SK-N-SH treated with all-trans-retinoic acid at 6 μM for 48 hours (cell line): ENCODE results near the gene ARHGAP22.

Experiments used
- ATAC-seq: fragments of 200-7000 bp; cut with Tn5 transposase; 3 replicates; pipeline ENCODE4 v1.9.1; 2020; ENCODE audit warnings: mild to moderate bottlenecking, moderate library complexity
- ARNTL ChIP-seq: fragments of 450-650 bp; formaldehyde crosslinking; IDR thresholded peaks from 2 replicates; pipeline ENCODE4 v1.5.0; 2020; ENCODE audit warnings: low read depth, mild to moderate bottlenecking, moderate library complexity, borderline replicate concordance
- BACH2 ChIP-seq: fragments of 250-450 bp; sonication (Bioruptor Pico); IDR thresholded peaks from 2 replicates; pipeline ENCODE4 v1.9.0; 2021; ENCODE audit warnings: mild to moderate bottlenecking, borderline replicate concordance
- CSDC2 ChIP-seq: fragments of 250-450 bp; sonication (Bioruptor Pico); IDR thresholded peaks from 2 replicates; pipeline ENCODE4 v1.5.0; 2020; ENCODE audit warnings: mild to moderate bottlenecking, moderate library complexity
- GLIS3 ChIP-seq: fragments of 250-450 bp; sonication (Bioruptor Pico); IDR thresholded peaks from 2 replicates; pipeline ENCODE4 v1.5.0; 2020; ENCODE audit warnings: mild to moderate bottlenecking, moderate library complexity
- ISL1 ChIP-seq: fragments of 250-450 bp; sonication (Bioruptor Pico); IDR thresholded peaks from 2 replicates; pipeline ENCODE4 v2.1.2; 2022; ENCODE audit warnings: mild to moderate bottlenecking, moderate library complexity
- OSR1 ChIP-seq: fragments of 250-450 bp; sonication (Bioruptor Pico); IDR thresholded peaks from 2 replicates; pipeline ENCODE4 v1.8.0; 2022; ENCODE audit warnings: moderate library complexity, mild to moderate bottlenecking, inconsistent platforms
- PPARA ChIP-seq: fragments of 250-450 bp; sonication (Bioruptor Pico); IDR thresholded peaks from 2 replicates; pipeline ENCODE4 v1.5.0; 2020; ENCODE audit warnings: mild to moderate bottlenecking, borderline replicate concordance
- RARB ChIP-seq: fragments of 250-450 bp; sonication (Bioruptor Pico); IDR thresholded peaks from 2 replicates; pipeline ENCODE4 v1.8.0; 2021; ENCODE audit warnings: mild to moderate bottlenecking, moderate library complexity
- TCF4 ChIP-seq: fragments of 250-450 bp; sonication (Bioruptor Pico); IDR thresholded peaks from 2 replicates; pipeline ENCODE4 v1.8.0; 2021; ENCODE audit warnings: mild to moderate bottlenecking, moderate library complexity, borderline replicate concordance
- TOX ChIP-seq: fragments of 250-450 bp; sonication (Bioruptor Pico); IDR thresholded peaks from 2 replicates; pipeline ENCODE4 v1.8.0; 2021; ENCODE audit warnings: mild to moderate bottlenecking, moderate library complexity, borderline replicate concordance
- ZC3H10 ChIP-seq: fragments of 250-450 bp; sonication (Bioruptor Pico); IDR thresholded peaks from 2 replicates; pipeline ENCODE4 v1.5.1; 2021; ENCODE audit warnings: mild to moderate bottlenecking, moderate library complexity
- ZFP3 ChIP-seq: fragments of 250-450 bp; sonication (Bioruptor Pico); IDR thresholded peaks from 2 replicates; pipeline ENCODE4 v1.5.0; 2020; ENCODE audit warnings: mild to moderate bottlenecking, moderate library complexity
- ZFP30 ChIP-seq: fragments of 450-650 bp; formaldehyde crosslinking; IDR thresholded peaks from 2 replicates; pipeline ENCODE4 v1.5.0; 2022; ENCODE audit warnings: mild to moderate bottlenecking, moderate library complexity
- ZNF565 ChIP-seq: fragments of 450-650 bp; formaldehyde crosslinking; conservative IDR thresholded peaks from 2 replicates; pipeline ENCODE4 v1.5.0; 2020; ENCODE audit warnings: low read depth, mild to moderate bottlenecking, moderate library complexity
- ZNF70 ChIP-seq: fragments of 450-650 bp; formaldehyde crosslinking; IDR thresholded peaks from 2 replicates; pipeline ENCODE4 v1.5.0; 2020; ENCODE audit warnings: mild to moderate bottlenecking, moderate library complexity
- TF ChIP-seq, protein P1 (sequence below): fragments of 250-450 bp; sonication (Bioruptor Pico); IDR thresholded peaks from 2 replicates; pipeline ENCODE4 v1.5.1; 2021; ENCODE audit warnings: mild to moderate bottlenecking, moderate library complexity
- TF ChIP-seq, protein P2 (sequence below): fragments of 250-450 bp; sonication (Bioruptor Pico); IDR thresholded peaks from 2 replicates; pipeline ENCODE4 v1.8.0; 2020; ENCODE audit warnings: mild to moderate bottlenecking, moderate library complexity, borderline replicate concordance
- TF ChIP-seq, protein P3 (sequence below): fragments of 250-450 bp; sonication (Bioruptor Pico); IDR thresholded peaks from 2 replicates; pipeline ENCODE4 v1.8.0; 2021; ENCODE audit warnings: low read depth, mild to moderate bottlenecking, moderate library complexity, borderline replicate concordance
- TF ChIP-seq, protein P4 (sequence below): fragments of 250-450 bp; sonication (Bioruptor Pico); IDR thresholded peaks from 2 replicates; pipeline ENCODE4 v1.5.0; 2020; ENCODE audit warnings: mild to moderate bottlenecking, moderate library complexity
- TF ChIP-seq, protein P5 (sequence below): fragments of 250-450 bp; sonication (Bioruptor Pico); IDR thresholded peaks from 2 replicates; pipeline ENCODE4 v1.5.1; 2020; ENCODE audit warnings: low read depth, mild to moderate bottlenecking, moderate library complexity

The ARHGAP22 gene

DNA sequence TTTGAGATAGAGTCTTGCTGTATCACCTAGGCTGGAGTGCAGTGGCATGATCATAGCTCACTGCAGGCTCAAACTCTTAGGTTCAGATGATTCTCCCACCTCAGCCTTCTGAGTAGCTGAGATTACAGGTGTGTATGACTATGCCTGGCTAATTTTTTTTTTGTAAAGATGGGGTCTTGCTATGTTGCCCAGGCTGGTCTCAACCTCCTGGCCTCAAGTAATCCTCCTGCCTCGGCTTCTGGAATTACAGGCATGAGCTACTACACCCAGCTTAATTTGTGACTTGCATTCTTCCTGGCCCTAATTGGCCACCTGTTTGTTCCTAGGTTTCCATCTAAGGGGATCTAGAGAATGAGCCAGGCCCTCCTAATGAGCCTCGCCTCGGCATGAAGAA lies 9.3 kb downstream of the ARHGAP22 start:
- ATAC-seq = no peak
- TF ChIP-seq, protein P1, sequence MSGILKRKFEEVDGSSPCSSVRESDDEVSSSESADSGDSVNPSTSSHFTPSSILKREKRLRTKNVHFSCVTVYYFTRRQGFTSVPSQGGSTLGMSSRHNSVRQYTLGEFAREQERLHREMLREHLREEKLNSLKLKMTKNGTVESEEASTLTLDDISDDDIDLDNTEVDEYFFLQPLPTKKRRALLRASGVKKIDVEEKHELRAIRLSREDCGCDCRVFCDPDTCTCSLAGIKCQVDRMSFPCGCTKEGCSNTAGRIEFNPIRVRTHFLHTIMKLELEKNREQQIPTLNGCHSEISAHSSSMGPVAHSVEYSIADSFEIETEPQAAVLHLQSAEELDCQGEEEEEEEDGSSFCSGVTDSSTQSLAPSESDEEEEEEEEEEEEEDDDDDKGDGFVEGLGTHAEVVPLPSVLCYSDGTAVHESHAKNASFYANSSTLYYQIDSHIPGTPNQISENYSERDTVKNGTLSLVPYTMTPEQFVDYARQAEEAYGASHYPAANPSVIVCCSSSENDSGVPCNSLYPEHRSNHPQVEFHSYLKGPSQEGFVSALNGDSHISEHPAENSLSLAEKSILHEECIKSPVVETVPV = no peak
- TF ChIP-seq CSDC2 = no peak

DNA sequence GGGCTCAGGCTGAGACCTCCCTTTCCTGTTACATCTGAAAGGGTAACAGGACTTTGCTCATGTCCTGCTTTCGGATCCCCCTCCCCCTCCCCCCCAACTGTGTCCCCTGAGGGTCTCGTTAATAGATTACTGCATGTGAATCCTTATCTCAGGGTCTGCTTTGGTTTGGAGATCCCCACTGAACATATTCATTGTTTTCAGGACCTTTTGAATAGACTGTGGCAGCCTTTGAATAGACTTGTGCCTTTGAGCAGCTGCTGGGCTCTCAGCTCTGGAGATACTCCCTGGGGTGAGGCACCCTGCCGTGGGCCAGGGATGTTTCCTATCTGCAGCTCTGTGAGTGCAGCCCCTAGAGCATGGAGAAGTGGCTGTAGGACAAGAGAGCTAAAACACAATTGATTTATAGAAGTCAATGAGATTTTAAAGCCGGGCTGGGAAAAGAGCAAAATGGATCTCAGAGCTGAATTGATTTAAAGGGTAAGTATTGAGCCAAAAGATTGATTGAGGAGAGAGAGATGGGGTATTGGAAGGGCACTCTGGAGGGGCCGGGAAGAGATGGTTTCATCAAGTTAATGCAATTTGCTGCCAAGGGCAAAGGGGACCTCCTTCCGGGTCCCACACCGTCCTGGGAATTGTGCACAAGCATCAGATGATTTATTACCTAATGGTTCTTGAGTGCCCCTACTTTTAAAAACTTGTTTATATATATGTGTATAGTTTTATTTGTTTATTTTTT lies 9.9 kb downstream of the ARHGAP22 start:
- no peak for TF ChIP-seq ISL1
- TF ChIP-seq, protein P2, sequence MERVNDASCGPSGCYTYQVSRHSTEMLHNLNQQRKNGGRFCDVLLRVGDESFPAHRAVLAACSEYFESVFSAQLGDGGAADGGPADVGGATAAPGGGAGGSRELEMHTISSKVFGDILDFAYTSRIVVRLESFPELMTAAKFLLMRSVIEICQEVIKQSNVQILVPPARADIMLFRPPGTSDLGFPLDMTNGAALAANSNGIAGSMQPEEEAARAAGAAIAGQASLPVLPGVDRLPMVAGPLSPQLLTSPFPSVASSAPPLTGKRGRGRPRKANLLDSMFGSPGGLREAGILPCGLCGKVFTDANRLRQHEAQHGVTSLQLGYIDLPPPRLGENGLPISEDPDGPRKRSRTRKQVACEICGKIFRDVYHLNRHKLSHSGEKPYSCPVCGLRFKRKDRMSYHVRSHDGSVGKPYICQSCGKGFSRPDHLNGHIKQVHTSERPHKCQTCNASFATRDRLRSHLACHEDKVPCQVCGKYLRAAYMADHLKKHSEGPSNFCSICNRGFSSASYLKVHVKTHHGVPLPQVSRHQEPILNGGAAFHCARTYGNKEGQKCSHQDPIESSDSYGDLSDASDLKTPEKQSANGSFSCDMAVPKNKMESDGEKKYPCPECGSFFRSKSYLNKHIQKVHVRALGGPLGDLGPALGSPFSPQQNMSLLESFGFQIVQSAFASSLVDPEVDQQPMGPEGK (CRISPR knock-in tag) = no peak
- ATAC-seq = no peak

DNA sequence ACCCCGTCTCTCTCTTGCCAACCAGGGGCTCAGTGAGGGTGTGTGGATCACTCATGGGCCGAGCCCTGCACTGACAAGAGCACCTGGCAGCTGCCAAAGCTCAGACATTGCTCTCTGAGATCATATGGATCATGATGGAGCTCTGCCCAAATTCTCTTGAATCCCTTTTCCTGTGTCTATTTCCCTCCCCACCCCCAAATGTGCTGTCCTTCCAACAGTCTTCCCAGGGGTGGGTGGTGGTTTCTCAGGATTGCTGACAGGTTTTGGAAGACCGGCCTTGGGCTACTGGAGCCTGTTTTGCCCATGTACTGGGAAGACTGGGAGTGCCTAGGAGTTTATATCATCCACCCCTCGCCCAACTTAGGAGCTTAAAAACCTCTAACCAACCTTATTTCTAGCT lies 10.5 kb downstream of the ARHGAP22 start:
- TF ChIP-seq, protein P3, sequence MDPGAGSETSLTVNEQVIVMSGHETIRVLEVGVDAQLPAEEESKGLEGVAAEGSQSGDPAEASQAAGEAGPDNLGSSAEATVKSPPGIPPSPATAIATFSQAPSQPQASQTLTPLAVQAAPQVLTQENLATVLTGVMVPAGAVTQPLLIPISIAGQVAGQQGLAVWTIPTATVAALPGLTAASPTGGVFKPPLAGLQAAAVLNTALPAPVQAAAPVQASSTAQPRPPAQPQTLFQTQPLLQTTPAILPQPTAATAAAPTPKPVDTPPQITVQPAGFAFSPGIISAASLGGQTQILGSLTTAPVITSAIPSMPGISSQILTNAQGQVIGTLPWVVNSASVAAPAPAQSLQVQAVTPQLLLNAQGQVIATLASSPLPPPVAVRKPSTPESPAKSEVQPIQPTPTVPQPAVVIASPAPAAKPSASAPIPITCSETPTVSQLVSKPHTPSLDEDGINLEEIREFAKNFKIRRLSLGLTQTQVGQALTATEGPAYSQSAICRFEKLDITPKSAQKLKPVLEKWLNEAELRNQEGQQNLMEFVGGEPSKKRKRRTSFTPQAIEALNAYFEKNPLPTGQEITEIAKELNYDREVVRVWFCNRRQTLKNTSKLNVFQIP (CRISPR knock-in tag) = no peak
- TF ChIP-seq, protein P4, sequence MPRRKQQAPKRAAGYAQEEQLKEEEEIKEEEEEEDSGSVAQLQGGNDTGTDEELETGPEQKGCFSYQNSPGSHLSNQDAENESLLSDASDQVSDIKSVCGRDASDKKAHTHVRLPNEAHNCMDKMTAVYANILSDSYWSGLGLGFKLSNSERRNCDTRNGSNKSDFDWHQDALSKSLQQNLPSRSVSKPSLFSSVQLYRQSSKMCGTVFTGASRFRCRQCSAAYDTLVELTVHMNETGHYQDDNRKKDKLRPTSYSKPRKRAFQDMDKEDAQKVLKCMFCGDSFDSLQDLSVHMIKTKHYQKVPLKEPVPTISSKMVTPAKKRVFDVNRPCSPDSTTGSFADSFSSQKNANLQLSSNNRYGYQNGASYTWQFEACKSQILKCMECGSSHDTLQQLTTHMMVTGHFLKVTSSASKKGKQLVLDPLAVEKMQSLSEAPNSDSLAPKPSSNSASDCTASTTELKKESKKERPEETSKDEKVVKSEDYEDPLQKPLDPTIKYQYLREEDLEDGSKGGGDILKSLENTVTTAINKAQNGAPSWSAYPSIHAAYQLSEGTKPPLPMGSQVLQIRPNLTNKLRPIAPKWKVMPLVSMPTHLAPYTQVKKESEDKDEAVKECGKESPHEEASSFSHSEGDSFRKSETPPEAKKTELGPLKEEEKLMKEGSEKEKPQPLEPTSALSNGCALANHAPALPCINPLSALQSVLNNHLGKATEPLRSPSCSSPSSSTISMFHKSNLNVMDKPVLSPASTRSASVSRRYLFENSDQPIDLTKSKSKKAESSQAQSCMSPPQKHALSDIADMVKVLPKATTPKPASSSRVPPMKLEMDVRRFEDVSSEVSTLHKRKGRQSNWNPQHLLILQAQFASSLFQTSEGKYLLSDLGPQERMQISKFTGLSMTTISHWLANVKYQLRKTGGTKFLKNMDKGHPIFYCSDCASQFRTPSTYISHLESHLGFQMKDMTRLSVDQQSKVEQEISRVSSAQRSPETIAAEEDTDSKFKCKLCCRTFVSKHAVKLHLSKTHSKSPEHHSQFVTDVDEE = no peak
- no peak for TF ChIP-seq OSR1 (CRISPR knock-in tag)
- TF ChIP-seq, protein P2 (CRISPR knock-in tag) = no peak
- no peak for TF ChIP-seq TOX (CRISPR knock-in tag)
- TF ChIP-seq RARB (CRISPR knock-in tag) = no peak
- no peak for TF ChIP-seq ZC3H10
- no peak for TF ChIP-seq ZFP3 (CRISPR knock-in tag)
- TF ChIP-seq PPARA (CRISPR knock-in tag) = no peak
- no peak for TF ChIP-seq ZFP30 (CRISPR knock-in tag)
- TF ChIP-seq CSDC2 = no peak
- ATAC-seq = no peak

DNA sequence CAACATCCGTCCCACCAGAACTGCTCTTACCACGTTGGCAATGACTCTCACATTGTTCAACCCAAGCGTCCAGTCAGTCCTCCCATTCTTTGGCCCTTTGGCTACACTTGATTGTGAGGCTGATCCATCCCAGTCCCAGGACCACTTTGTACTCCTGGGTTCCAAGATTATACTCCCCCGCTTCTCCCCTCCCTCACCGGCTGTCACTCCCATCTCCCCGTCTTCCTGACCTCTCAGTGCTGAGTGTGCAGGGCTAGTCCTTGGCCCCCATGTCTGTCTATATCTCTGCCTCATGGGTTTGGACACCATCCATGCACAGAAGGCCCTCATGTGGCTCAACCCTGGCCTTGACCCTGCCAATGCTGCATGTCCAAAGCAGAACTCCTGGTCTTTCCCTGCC lies 12.5 kb downstream of the ARHGAP22 start:
- ATAC-seq = no peak
- TF ChIP-seq ARNTL (no peak), ZNF70 (CRISPR knock-in tag) (no peak), OSR1 (CRISPR knock-in tag) (no peak), BACH2 (CRISPR knock-in tag) (no peak)

DNA sequence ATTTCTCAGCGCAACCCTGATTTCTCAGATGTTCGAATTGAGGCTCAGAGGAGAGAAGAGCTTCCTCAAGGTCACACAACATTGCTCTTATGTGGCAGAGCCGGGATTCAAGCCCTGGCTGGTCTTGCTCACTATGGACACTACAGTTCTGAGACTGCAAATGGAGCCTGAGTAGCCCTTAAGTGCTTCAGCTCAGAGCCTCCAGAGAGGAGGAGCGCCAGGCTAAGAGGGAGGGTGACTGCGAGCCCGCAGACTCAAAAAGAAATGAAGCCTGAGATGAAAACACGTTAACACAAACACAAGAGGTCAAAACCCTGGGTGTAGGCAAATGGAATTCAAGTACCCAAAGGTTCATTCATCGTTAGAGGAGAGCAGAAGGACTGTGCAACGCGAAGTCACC lies 13.9 kb downstream of the ARHGAP22 start:
- ATAC-seq = no peak
- TF ChIP-seq, protein P5, sequence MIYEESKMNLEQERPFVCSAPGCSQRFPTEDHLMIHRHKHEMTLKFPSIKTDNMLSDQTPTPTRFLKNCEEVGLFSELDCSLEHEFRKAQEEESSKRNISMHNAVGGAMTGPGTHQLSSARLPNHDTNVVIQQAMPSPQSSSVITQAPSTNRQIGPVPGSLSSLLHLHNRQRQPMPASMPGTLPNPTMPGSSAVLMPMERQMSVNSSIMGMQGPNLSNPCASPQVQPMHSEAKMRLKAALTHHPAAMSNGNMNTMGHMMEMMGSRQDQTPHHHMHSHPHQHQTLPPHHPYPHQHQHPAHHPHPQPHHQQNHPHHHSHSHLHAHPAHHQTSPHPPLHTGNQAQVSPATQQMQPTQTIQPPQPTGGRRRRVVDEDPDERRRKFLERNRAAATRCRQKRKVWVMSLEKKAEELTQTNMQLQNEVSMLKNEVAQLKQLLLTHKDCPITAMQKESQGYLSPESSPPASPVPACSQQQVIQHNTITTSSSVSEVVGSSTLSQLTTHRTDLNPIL = no peak
- TF ChIP-seq ZFP3 (CRISPR knock-in tag) (no peak), GLIS3 (CRISPR knock-in tag) (no peak), ZNF565 (no peak), ZFP30 (CRISPR knock-in tag) (no peak), RARB (CRISPR knock-in tag) (no peak), ZNF70 (CRISPR knock-in tag) (no peak), TOX (CRISPR knock-in tag) (no peak), ZC3H10 (no peak), OSR1 (CRISPR knock-in tag) (no peak), TCF4 (CRISPR knock-in tag) (no peak)
- TF ChIP-seq, protein P4 = no peak
